Activated T-helper 1 cell treated with anti-CD3 and anti-CD28 coated beads, Interleukin-12 subunit alpha, Interleukin-12 subunit beta, Interleukin-2, Interleukin-4 antibody, amounts not matched to agents 30 ng/mL and 10 ng/mL and 1 ng/mL, durations not matched to agents 14 hours and 24 hours and 36 hours (primary cell): ENCODE data around the gene FAM120AOS. TPM values are rescaled to one million over a fixed set of nuclear protein-coding genes. Genes with fewer than 3 reads are reported as not detected.

Experiments used
- total RNA-seq: library from RNA; stranded (reverse); gene quantifications from 2 replicates; pipeline ENCODE4 v1.2.3, GENCODE V29; 2022

FAM120AOS gene
- total RNA-seq, 1 donor from 2014 or later = 31.2 TPM

Other genes with a start within 250 kb of the FAM120AOS start
- gene FAM120A, start 1.9 kb downstream of the FAM120AOS start, total RNA-seq = 145 and 147 TPM in 2 replicates
- gene PHF2, start 123.0 kb upstream of the FAM120AOS start, total RNA-seq = 24.5 and 26.5 TPM in 2 replicates